ENCODE results near the gene PREB.

Gene PREB

DNA sequence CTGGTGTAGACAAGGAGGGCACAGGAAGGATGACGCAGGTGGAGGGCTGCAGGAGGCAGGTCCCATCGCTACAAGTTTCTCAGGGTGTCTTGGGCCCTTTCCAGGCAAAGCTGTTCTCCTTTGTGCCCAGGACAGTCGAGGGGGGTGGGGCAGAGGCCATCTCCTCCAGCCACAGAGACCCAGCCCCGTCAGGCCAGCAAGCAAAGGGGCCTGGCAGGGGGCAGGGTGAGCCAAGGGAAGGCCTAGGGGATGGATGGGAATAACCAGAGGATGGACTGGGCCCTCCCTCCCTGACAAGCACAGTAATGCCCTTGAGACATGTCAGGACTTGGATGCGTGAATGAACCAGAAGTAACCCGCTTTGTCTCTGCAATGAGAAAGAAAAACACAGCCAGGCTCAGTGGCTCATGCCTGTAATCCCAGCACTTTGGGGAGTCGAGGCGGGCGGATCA, 20.7 kb upstream of the PREB start:
- CTCF ChIA-PET, result interaction anchor here (0.8 to 1.8 kb wide), 4 partner anchors 9 to 148 kb away, joined by 3 to 8 read pairs (median 6); no protein-coding TSS in a partner anchor
- no peak overlapping the region for H3K4me3 ChIP-seq (ENCODE audit: low read depth, low read length)
- TF ChIP-seq, protein P1, sequence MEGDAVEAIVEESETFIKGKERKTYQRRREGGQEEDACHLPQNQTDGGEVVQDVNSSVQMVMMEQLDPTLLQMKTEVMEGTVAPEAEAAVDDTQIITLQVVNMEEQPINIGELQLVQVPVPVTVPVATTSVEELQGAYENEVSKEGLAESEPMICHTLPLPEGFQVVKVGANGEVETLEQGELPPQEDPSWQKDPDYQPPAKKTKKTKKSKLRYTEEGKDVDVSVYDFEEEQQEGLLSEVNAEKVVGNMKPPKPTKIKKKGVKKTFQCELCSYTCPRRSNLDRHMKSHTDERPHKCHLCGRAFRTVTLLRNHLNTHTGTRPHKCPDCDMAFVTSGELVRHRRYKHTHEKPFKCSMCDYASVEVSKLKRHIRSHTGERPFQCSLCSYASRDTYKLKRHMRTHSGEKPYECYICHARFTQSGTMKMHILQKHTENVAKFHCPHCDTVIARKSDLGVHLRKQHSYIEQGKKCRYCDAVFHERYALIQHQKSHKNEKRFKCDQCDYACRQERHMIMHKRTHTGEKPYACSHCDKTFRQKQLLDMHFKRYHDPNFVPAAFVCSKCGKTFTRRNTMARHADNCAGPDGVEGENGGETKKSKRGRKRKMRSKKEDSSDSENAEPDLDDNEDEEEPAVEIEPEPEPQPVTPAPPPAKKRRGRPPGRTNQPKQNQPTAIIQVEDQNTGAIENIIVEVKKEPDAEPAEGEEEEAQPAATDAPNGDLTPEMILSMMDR (IDR thresholded peaks at IDR 0.05; ENCODE audit: insufficient read depth, low read length, missing control alignments), result no peak
- POLR2A ChIA-PET, result no interaction called here
- no peak for DNase-seq (ENCODE audit: low read depth, low spot score)

DNA sequence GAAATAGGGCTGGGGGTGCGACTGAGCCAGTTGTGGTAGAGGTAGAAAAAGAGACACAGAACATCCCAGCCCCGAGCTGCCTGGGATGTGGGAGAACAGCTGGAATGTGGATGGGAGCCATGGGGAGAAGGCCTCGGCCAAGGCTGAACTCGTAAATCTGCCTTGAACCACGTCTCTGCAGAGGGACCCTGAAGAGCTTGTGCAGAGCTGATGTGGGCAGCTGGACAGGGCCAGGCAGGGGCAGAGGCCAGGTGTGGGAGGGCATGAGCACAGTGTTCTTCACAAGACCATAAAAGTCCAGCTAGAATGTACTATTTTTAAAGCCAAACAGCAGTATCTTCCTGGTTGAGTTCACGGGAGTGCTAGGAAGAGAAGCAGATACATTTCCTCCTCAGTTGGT, 20.1 kb upstream of the PREB start:
- ChIA-PET CTCF (interaction anchor here (0.9 to 1.8 kb wide), 5 partner anchors 10 to 149 kb away, joined by 3 to 8 read pairs (median 5); no protein-coding TSS in a partner anchor), POLR2A (no interaction called here)
- no peak overlapping the region for H3K4me3 ChIP-seq (ENCODE audit: low read depth, low read length)
- no peak for DNase-seq (ENCODE audit: low read depth, low spot score)
- TF ChIP-seq, protein P1 (IDR thresholded peaks at IDR 0.05; ENCODE audit: insufficient read depth, low read length, missing control alignments), result no peak

DNA sequence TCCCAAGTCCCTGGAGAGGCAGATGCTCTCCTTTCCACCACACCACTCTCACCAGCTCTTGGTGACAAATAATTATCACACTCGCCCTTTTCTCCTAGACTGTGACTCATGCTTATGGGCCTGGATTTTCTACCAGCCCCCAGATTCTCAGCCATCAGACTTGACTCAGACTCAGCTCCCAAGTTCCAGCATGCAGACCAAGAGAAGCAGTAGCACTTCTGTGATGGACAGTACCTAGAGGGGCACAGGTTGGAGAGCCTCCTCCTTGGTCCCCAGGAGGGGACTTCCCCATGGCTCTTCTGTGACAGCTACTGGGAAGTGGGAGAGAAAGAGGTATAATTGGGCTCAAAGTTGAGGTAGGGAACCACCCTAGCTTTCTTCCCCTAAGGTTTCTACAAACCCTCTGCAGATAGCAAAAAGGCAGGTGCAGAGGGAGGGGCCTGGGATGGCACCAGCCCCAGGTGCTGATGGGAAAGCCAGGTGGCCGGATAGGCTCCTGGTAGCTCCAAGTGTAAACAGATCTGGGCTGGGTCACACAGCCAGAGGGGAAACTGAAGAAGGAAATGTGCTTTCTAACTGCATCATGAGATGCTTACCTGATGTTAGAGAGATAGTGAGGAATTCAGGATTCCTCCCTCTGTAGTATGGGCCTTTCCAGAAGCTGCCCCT, 18.5 kb upstream of the PREB start:
- ChIA-PET CTCF (interaction anchor here (1.3 to 8.2 kb wide), 4 partner anchors 10 to 151 kb away, joined by 3 to 56 read pairs (median 4); no protein-coding TSS in a partner anchor), POLR2A (no interaction called here)
- TF ChIP-seq, protein P1 (IDR thresholded peaks at IDR 0.05; ENCODE audit: insufficient read depth, low read length, missing control alignments), result no peak
- no peak overlapping the region for H3K4me3 ChIP-seq (ENCODE audit: low read depth, low read length)
- no peak for DNase-seq (ENCODE audit: low read depth, low spot score)

DNA sequence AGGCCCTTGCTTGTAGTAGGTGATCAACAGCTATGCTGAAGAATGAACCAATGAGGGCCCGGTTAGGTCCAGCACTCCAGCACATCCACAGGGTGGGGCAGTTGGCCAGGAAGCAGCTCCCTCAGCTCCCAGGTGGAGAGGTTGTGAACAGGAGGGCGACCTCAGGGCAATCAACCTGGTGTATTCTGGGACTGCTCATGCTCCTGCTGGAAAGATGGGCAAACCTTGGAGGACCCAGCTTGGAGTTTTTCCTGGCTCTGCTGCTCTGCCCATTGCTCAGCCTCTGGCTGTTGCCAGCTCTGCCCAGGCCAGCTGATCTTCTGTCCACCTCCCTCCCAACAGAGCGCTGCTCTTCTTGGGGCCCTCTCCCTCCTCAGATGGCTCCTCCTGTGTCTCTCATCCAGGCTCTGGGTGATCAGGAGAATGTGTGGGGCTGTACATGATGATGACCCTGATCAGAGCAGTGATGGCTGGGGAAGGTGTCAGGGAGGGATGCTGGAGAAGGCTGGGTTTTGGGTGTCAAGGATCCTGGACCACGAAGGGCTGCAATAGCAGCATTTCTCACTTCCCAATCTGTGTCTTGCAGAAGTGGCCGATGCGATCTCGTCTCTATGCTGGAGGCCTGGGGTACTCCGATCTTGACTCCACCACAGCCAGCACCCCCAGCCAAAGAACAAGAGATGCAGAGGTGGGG, 17.8 kb upstream of the PREB start:
- TF ChIP-seq, protein P1 (IDR thresholded peaks at IDR 0.05; ENCODE audit: insufficient read depth, low read length, missing control alignments), result no peak
- ChIA-PET CTCF (interaction anchor here (1.0 to 8.2 kb wide), 7 partner anchors 11 to 128 kb away, joined by 3 to 56 read pairs (median 4); no protein-coding TSS in a partner anchor), POLR2A (no interaction called here)
- no peak overlapping the region for H3K4me3 ChIP-seq (ENCODE audit: low read depth, low read length)
- DNase-seq (ENCODE audit: low read depth, low spot score), result no peak

DNA sequence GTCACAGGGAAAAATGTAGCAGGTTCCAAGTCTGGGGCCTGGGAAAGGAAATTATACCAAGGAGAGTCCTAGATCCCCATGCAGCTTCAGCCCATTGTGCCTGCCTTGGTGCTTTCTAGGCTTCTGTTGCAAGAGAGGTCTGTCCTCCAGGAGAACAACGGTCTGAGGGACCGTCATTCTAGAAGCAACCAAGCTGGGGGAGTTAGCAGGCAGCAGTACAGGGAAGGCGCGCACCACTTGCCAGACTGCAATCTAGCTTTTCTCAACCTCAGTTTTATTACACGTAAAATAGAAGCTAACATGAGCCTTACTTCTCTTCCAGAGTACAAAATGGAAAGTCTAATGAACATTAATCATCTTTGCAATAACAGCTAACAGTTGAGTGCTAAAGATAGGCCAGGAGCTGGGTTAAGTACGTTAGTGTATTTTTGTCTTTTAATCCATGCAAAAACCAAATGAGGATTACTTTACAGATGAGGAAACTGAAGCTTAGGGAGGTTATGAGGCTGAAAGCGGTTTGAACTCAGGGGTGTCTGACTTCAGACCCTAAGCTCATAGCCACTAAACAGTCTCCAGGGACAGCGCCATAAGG, 16.3 kb upstream of the PREB start:
- TF ChIP-seq, protein P1 (IDR thresholded peaks at IDR 0.05; ENCODE audit: insufficient read depth, low read length, missing control alignments), result no peak
- CTCF ChIA-PET, result interaction anchor here (0.8 to 8.2 kb wide), 5 partner anchors 16 to 41 kb away, joined by 3 to 56 read pairs (median 5); no protein-coding TSS in a partner anchor
- no peak for DNase-seq (ENCODE audit: low read depth, low spot score)
- POLR2A ChIA-PET, result no interaction called here
- no peak overlapping the region for H3K4me3 ChIP-seq (ENCODE audit: low read depth, low read length)
